Fibroblast of villous mesenchyme (primary cell): ENCODE results near the gene P3H1. TPM values are rescaled to one million over a fixed set of nuclear protein-coding genes. Genes with fewer than 3 reads are reported as not detected.

ENCODE experiments used
- DNase-seq: peaks from one replicate; pipeline ENCODE4 v3.0.0-alpha.2; 2010; ENCODE audit warnings: low read depth
- H3K4me3 ChIP-seq: 2 replicates; pipeline ENCODE4 v1.5.1; 2011; ENCODE audit warnings: low read depth, mild to moderate bottlenecking, low read length
- CTCF ChIP-seq: IDR thresholded peaks from 2 replicates; pipeline ENCODE4 v1.5.1; 2012; ENCODE audit warnings: low read depth, mild to moderate bottlenecking, low read length; ENCODE audit not compliant: insufficient read depth
- total RNA-seq: library from RNA; depleted of rRNA; stranded (reverse); fragments of >200 nt; gene quantifications from 2 replicates; pipeline ENCODE4 v1.2.3, GENCODE V29; 2012

The P3H1 gene
- total RNA-seq, 1 donor = 212 TPM

GRCh38 chr1:42784547-42784945, 17.7 kb upstream of the P3H1 start:
- no peak overlapping the region for H3K4me3 ChIP-seq
- TF ChIP-seq CTCF = no peak
- no peak for DNase-seq

GRCh38 chr1:42783092-42783491, 16.3 kb upstream of the P3H1 start:
- DNase-seq = no peak
- TF ChIP-seq CTCF = no peak
- H3K4me3 ChIP-seq = no peak overlapping the region

- H3K4me3 ChIP-seq = no peak overlapping the region
- no peak for TF ChIP-seq CTCF
- DNase-seq = no peak
Observed at GRCh38 chr1:42780176-42780575, 13.3 kb upstream of the P3H1 start.

GRCh38 chr1:42779725-42780124, 12.9 kb upstream of the P3H1 start:
- no peak for DNase-seq
- TF ChIP-seq CTCF = no peak
- H3K4me3 ChIP-seq = no peak overlapping the region

GRCh38 chr1:42777852-42778251, 11.0 kb upstream of the P3H1 start:
- TF ChIP-seq CTCF = peak; percentile 86
- peak; percentile 57 for DNase-seq
- H3K4me3 ChIP-seq = no peak overlapping the region

- H3K4me3 ChIP-seq = no peak overlapping the region
- TF ChIP-seq CTCF = no peak
- DNase-seq = no peak
Observed at GRCh38 chr1:42776502-42776901, 9.7 kb upstream of the P3H1 start.

GRCh38 chr1:42774928-42775526, 8.2 kb upstream of the P3H1 start:
- TF ChIP-seq CTCF = no peak
- no peak for DNase-seq
- H3K4me3 ChIP-seq = no peak overlapping the region
